PC-9 (cell line): Measurements from ENCODE around the gene INSYN2A.

Source experiments
- CTCF ChIP-seq: fragments of 200-600 bp; sonication (generic); conservative IDR thresholded peaks from 2 replicates; pipeline ENCODE4 v1.6.1; 2017; ENCODE audit warnings: mixed run types, antibody characterized with exemption, mild to moderate bottlenecking, moderate library complexity
- EZH2 ChIP-seq: fragments of 200-600 bp; sonication (generic); IDR thresholded peaks from 2 replicates; pipeline ENCODE4 v1.8.0; 2017; ENCODE audit warnings: antibody characterized with exemption, low read depth

- TF ChIP-seq EZH2 (no peak), CTCF (no peak)
Observed at GRCh38 chr10:127148066-127148932, 48.1 kb downstream of the INSYN2A start.
